AG10803 (cell line): Measurements from ENCODE around the gene TSPAN17.
A peak's percentile ranks its signal among the peaks of the same experiment; 100 is the strongest.

Source experiments
- DNase-seq: peaks from one replicate; pipeline ENCODE4 v3.0.0; 2010; ENCODE audit warnings: low read depth
- H3K4me3 ChIP-seq: 2 replicates; pipeline ENCODE4 v1.5.1; 2011; ENCODE audit warnings: mild to moderate bottlenecking, low read length, control low read depth
- TF ChIP-seq, protein P1 (sequence below): conservative IDR thresholded peaks from 2 replicates; pipeline ENCODE4 v1.5.1; 2011; ENCODE audit warnings: mild to moderate bottlenecking, low read length, control low read depth, inconsistent platforms

TSPAN17 gene

DNA sequence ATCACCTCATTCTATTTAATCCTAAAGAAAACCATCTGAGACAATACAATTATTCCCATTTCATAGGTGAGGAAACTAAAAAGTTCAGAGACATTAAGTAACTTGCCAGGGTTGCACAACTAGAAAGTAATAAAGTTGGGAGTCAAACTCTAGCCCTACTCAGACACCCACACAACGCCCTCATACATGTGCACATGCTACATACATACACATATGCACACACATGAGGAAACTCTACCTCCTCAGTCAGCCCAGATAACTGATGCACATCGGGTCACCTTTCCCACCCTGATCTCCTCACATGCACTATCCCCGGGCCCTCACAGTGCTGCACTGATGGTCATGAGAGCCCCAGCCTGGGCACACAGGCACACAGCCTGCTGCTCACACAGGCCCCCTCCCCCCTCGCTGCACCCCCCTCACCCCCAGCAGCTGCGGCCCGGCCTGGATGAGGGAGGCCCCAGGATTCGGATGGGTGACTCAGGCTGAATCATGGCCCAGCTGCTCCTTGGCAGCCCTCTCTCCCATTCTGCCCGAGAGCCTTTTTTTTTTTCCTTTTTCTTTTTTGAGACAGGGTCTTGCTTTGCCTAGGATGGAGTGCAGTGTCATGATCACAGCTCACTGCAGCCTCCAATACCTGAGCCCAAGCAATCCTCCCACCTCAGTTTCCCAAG, 32.3 kb upstream of the TSPAN17 start:
- peak; percentile 51 for DNase-seq
- no peak overlapping the region for H3K4me3 ChIP-seq
- TF ChIP-seq, protein P1, sequence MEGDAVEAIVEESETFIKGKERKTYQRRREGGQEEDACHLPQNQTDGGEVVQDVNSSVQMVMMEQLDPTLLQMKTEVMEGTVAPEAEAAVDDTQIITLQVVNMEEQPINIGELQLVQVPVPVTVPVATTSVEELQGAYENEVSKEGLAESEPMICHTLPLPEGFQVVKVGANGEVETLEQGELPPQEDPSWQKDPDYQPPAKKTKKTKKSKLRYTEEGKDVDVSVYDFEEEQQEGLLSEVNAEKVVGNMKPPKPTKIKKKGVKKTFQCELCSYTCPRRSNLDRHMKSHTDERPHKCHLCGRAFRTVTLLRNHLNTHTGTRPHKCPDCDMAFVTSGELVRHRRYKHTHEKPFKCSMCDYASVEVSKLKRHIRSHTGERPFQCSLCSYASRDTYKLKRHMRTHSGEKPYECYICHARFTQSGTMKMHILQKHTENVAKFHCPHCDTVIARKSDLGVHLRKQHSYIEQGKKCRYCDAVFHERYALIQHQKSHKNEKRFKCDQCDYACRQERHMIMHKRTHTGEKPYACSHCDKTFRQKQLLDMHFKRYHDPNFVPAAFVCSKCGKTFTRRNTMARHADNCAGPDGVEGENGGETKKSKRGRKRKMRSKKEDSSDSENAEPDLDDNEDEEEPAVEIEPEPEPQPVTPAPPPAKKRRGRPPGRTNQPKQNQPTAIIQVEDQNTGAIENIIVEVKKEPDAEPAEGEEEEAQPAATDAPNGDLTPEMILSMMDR, result no peak

DNA sequence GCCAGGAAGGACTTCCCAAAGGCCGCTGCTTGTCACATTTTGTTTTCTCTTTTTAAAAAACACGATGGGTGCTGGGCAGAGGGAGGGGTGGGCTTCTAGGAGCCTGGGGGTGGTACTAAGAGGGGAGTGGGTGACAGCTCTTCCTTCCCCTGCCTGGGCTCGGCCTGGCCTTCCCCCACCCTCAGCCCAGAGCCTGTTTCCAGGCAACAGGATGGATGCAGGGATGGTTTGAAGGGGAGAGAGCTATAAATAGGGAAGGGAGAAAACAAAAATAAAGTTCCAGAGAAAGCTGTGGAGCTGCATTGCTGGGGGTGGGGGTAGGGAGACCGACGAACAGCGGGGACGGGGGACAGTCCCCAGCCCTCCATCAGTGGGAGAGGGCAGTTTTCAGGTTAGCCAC, 30.8 kb upstream of the TSPAN17 start:
- no peak overlapping the region for H3K4me3 ChIP-seq
- DNase-seq, result no peak
- TF ChIP-seq, protein P1, result no peak

DNA sequence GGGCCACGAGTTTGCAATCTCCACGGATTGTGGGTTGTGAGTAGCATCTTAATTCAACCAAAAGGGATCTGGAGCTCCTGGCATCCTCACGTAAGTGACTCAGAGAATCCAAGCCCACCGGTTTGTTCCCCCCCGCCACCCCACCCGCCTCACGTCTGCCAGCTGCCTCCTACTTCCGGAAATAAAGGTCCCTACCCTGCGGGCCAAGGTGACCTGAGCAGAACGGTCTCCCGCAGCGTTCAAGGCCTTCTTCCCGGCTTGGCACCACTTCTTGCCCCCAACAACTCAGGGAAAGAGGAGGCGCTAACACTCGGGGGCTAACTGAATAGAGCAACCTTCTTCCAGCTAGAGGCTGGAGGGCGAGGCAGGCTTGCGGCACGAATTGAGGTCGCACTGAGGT, 28.5 kb upstream of the TSPAN17 start:
- TF ChIP-seq, protein P1, result no peak
- H3K4me3 ChIP-seq, result peak overlapping the region; percentile 12; the same call in 1 of the 2 replicates
- no peak for DNase-seq

DNA sequence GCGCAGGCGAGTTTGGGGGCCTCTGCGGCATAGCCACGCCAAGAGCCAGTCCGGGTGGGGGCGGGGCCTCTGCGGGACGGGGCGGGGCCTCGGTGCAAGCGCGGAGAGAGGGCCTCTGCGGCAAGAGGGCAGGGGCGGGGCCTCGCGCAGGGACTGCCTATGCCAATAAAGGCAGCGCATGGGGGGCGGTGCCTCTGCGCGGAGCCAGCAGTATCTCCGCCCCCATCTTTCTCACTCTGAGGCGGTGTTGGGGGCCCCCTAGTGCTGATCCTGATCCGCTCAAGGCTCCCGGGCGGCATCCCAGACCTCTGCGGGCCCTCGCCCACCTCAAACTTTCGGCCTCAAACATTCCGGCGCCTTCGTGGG, 28.1 kb upstream of the TSPAN17 start:
- TF ChIP-seq, protein P1, result peak; percentile 34
- DNase-seq, result peak; percentile 73
- H3K4me3 ChIP-seq, result peak overlapping the region; percentile 12; the same call in 1 of the 2 replicates

DNA sequence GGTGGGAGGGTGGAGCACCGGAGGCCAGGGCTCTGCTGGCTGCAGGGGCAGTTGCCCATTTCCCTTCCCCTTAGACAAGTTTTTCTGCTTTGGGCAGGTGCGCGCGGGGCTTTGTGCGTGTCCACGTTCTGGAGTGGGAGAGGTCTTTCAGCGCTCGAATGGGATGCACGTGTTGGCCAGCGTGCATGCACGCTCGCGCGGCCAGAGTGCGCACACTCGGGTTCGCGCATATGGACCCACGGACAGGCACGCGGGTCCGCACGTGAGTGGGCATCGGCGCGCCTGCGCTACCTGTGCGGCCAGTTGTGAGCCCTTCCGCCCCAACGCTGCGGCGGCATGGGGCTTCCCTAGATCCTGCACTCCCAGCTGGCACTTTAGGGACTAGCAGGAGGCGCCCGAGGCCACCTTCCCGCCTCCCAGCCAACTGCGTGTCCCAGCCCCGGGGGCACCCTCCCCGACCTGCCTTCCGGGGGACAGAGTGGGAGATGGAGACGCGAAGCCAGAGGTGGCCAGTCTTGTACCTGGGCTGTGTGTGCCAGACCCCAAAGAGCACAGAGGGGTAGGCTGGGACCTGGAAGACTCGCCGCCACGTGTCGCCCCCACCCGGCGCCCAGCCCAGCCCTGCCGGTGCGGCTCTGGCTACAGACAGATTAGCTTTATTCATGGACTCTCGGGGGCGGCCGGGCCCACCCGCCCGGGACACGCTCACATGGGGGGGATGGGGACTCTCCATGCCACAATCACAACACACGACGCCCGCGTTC, 27.5 kb upstream of the TSPAN17 start:
- H3K4me3 ChIP-seq, result no peak overlapping the region
- no peak for DNase-seq
- TF ChIP-seq, protein P1, result no peak

DNA sequence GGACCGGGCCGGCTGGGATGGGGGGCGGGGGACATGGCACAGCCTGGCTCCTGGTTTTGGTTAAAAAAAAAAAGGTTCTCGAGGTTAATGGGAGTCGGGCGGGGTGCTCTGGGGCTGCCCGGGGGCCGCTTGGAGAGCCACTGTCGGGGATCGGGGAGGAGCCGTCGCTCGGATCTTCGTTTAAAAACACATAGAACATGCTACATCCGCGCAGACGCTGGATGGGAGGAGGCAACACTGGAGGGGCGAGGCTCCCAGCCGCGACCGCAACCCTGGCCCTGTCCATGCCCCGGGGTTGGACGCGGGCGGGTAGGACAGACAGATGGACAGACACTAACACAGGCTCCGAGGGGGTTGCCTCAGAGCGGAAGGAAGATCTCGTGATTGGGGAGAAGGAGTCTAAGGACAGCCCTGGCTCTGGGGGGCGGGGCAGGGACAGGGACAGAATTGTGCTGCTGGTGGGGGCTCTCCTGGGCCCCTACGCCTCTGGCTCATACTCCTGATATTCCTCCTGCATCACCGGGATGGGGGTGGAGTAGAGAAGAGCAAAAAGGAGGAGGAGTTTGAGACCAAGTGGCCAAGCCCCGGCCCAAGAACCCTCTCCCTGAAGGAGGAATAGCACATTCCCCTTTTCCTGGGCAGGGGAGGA, 26.8 kb upstream of the TSPAN17 start:
- peak overlapping the region; percentile 5; the same call in 1 of the 2 replicates for H3K4me3 ChIP-seq
- peak; percentile 21 for DNase-seq

More for the DNA sequence above, 26.8 kb upstream of the TSPAN17 start:
- TF ChIP-seq, protein P1, result no peak
